ENCODE data around the gene LRIT1. TPM values are rescaled to one million over a fixed set of nuclear protein-coding genes. Genes with fewer than 3 reads are reported as not detected.

Gene LRIT1
- total RNA-seq, 4 donors from 2014 or later: not detected

DNA sequence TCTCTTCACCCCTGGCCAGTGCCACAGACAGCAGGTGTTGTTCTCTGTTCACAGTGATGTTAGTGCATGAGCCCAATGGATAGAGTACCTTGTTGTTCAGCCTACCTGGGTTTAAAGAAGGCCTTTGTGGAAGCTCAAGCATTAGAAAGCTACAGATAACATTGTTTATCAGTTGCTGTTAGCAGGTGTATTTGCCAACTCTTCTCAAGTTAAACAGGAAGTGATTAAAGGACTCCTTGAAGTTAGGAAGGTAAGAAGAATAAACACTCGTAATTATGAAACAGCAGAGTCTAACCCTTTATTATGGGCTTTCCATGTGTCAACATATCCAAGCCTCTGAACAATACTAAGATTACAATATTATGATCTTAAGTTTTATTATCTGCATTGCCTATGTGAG is 29.4 kb upstream of the LRIT1 start:
- Histone ChIP-seq H3K4me1 (no peaks in the 10 kb centered on the region), H3K27me3 (no peaks in the 10 kb centered on the region), H3K4me3 (no peak overlapping the region), H3K36me3 (no peaks in the 10 kb centered on the region), H3K27ac (no peak overlapping the region), H3K9me3 (no peaks in the 10 kb centered on the region)
- TF ChIP-seq POLR2A (IDR thresholded peaks at IDR 0.05): no peak
- TF ChIP-seq, protein P1, sequence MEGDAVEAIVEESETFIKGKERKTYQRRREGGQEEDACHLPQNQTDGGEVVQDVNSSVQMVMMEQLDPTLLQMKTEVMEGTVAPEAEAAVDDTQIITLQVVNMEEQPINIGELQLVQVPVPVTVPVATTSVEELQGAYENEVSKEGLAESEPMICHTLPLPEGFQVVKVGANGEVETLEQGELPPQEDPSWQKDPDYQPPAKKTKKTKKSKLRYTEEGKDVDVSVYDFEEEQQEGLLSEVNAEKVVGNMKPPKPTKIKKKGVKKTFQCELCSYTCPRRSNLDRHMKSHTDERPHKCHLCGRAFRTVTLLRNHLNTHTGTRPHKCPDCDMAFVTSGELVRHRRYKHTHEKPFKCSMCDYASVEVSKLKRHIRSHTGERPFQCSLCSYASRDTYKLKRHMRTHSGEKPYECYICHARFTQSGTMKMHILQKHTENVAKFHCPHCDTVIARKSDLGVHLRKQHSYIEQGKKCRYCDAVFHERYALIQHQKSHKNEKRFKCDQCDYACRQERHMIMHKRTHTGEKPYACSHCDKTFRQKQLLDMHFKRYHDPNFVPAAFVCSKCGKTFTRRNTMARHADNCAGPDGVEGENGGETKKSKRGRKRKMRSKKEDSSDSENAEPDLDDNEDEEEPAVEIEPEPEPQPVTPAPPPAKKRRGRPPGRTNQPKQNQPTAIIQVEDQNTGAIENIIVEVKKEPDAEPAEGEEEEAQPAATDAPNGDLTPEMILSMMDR (IDR thresholded peaks at IDR 0.05): no peak
- DNase-seq: no peak

DNA sequence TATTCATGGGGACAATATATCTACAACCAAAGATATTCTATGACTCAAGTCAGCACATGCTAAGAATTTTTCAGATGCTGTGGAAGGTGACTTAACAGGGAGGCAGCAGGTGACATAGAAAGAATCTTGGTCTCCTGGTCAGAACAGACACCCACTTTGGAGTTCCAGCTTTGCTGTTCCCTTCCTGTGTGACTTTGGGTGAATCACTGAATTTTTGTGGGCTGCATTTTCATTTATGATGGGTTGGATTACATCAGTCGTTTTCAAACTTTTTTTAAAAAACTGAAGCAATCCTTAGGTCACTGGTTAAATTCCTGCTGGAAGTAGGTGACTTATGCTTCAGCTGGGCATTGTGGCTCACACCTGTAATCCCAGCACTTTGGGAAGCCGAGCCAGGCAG is 28.4 kb upstream of the LRIT1 start:
- H3K27me3 ChIP-seq: no peaks in the 10 kb centered on the region
- TF ChIP-seq, protein P1 (IDR thresholded peaks at IDR 0.05): no peak
- no peak for TF ChIP-seq POLR2A (IDR thresholded peaks at IDR 0.05)
- no peaks in the 10 kb centered on the region for H3K9me3 ChIP-seq
- no peak for DNase-seq
- H3K36me3 ChIP-seq: no peaks in the 10 kb centered on the region
- no peaks in the 10 kb centered on the region for H3K4me1 ChIP-seq
- no peak overlapping the region for H3K27ac ChIP-seq
- no peak overlapping the region for H3K4me3 ChIP-seq

DNA sequence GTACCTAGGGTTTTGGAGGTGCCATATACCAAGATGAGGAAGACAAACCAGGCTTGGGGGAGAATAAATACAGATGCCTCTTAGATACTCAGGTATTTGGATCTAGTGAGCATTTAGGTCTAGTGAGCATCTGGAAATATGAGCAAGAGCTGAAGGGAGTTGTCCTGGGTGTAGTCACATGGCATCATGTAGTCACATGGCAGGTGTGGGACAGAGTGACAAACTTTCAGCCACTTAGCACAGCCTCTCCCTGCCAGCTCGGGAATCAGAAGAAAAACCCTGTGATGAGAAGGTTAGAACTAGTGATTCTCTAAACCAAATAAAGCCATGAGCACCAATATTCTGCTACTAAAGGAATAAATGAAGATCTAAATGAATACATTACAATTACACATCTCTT is 27.8 kb upstream of the LRIT1 start:
- TF ChIP-seq POLR2A (IDR thresholded peaks at IDR 0.05): no peak
- TF ChIP-seq, protein P1 (IDR thresholded peaks at IDR 0.05): no peak
- Histone ChIP-seq H3K4me3 (no peak overlapping the region), H3K36me3 (no peaks in the 10 kb centered on the region), H3K27me3 (no peaks in the 10 kb centered on the region), H3K27ac (no peak overlapping the region), H3K9me3 (no peaks in the 10 kb centered on the region), H3K4me1 (no peaks in the 10 kb centered on the region)
- DNase-seq: no peak

DNA sequence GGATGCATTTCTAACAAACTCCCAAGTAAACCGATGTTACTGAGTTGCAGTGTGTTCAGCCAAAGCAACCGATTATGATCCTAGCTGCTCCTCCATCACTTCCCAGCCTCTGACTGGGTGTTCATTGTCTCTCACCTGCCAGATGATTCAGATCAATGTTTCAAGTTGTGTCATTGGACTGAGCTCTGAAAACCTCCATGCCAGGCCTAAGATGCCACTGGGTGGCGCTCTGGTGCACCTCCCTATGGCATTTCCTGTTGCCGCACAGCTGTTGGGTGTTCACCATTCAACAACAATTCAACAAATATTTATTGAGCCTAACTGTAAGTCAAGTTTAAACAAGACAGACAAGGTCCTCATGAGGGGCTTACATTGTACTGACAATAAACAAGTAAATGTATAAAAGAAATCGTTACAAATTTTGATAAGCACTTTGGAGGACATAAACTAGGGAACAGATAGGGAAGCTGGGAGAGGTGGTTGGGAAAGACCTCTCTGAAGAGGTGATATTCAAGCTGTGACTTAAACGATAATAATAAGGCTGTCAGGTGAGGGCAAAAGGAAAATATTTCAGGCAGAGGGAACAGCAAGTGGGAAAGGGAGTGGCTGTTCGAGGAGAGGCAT is 26.3 kb upstream of the LRIT1 start:
- DNase-seq: peak in 1 of 3 donors; percentile 77
- no peaks in the 10 kb centered on the region for H3K36me3 ChIP-seq
- no peak overlapping the region for H3K4me3 ChIP-seq
- no peaks in the 10 kb centered on the region for H3K27me3 ChIP-seq
- H3K9me3 ChIP-seq: no peaks in the 10 kb centered on the region
- TF ChIP-seq, protein P1 (IDR thresholded peaks at IDR 0.05): peak in 4 of 6 experiments; percentile 29 to 56 (median 48)
- TF ChIP-seq POLR2A (IDR thresholded peaks at IDR 0.05): no peak
- H3K27ac ChIP-seq: no peak overlapping the region
- H3K4me1 ChIP-seq: no peaks in the 10 kb centered on the region

DNA sequence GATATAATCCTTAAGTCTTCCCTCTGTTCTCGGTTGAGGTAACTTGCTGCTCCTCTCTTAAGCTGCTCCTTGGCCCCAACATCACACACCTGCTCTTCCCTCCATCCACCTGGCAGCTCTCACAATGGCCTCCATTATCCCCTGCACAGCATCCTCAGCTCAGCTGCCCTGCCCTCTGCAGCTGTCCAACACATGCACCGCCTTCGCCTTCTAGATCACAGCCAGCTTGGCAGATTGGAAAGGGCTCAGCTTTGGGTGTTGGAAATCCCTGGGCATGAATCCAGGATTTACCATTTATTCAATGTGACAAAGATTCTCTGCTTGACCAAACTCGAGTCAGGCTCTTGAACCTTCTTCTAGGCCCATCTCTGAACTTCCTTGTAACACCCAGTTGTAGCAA is 24.1 kb upstream of the LRIT1 start:
- DNase-seq: no peak
- Histone ChIP-seq H3K4me3 (no peak overlapping the region), H3K4me1 (no peaks in the 10 kb centered on the region), H3K9me3 (no peaks in the 10 kb centered on the region), H3K36me3 (no peaks in the 10 kb centered on the region), H3K27me3 (no peaks in the 10 kb centered on the region), H3K27ac (no peak overlapping the region)
- TF ChIP-seq, protein P1 (IDR thresholded peaks at IDR 0.05): no peak
- TF ChIP-seq POLR2A (IDR thresholded peaks at IDR 0.05): no peak
